SK-N-SH (cell line): ENCODE data around the gene ZSWIM3.

Source experiments
- CHD2 ChIP-seq: fragments of 150-350 bp; IDR thresholded peaks from 2 replicates; pipeline ENCODE4 v1.6.1; 2018; ENCODE audit warnings: low read length; ENCODE audit not compliant: partially characterized antibody
- CTCF ChIP-seq: fragments of 200-600 bp; sonication (generic); IDR thresholded peaks from 2 replicates; pipeline ENCODE4 v1.6.1; 2017; ENCODE audit warnings: antibody characterized with exemption, mild to moderate bottlenecking, moderate library complexity
- EZH2phosphoT487 ChIP-seq: fragments of 200-600 bp; sonication (generic); IDR thresholded peaks from 2 replicates; pipeline ENCODE4 v1.6.1; 2017; ENCODE audit warnings: low read depth, mixed run types, mild to moderate bottlenecking, antibody characterized with exemption, moderate library complexity, borderline replicate concordance
- GABPA ChIP-seq: IDR thresholded peaks from 2 replicates; pipeline ENCODE4 v1.4.0; 2012; ENCODE audit warnings: low read depth, mild to moderate bottlenecking
- IRF3 ChIP-seq: fragments of 150-350 bp; IDR thresholded peaks from 2 replicates; pipeline ENCODE4 v1.6.1; 2016; ENCODE audit warnings: mild to moderate bottlenecking, low read depth, low read length
- POLR2AphosphoS5 ChIP-seq: IDR thresholded peaks from 2 replicates; pipeline ENCODE4 v1.6.1; 2012; ENCODE audit warnings: low read depth, low read length
- RAD21 ChIP-seq: IDR thresholded peaks from 2 replicates; pipeline ENCODE4 v1.6.1; 2012; ENCODE audit warnings: mild to moderate bottlenecking, low read length
- RFX5 ChIP-seq: IDR thresholded peaks from 2 replicates; pipeline ENCODE4 v1.6.1; 2012; ENCODE audit warnings: mild to moderate bottlenecking, improper control_type of control experiment, low read length
- USF2 ChIP-seq: fragments of 150-350 bp; IDR thresholded peaks from 2 replicates; pipeline ENCODE4 v1.6.1; 2017; ENCODE audit warnings: antibody characterized with exemption, low read length, low read depth, borderline replicate concordance

GRCh38 chr20:45899046-45899835 lies 41.8 kb downstream of the ZSWIM3 start:
- TF ChIP-seq GABPA (no peak), CTCF (no peak), RFX5 (no peak), EZH2phosphoT487 (no peak), IRF3 (no peak), USF2 (no peak), RAD21 (no peak), CHD2 (no peak), POLR2AphosphoS5 (no peak)
